NCI-H446 (cell line): ENCODE results near the gene KIAA1671.
"Not testable (repeated sequence)": the region's sequence is repeated elsewhere in the genome, so short reads cannot be mapped to it uniquely, and the experiment has no call there.

Experiments
- DNase-seq, 2 experiments: peaks; one replicate each; lab custom pipeline; 2025; lab: John Stamatoyannopoulos, UW

The KIAA1671 gene

GRCh38 chr22:25170426-25170980 lies 218.0 kb downstream of the KIAA1671 start:
- no peak for DNase-seq

GRCh38 chr22:25172153-25172552 lies 219.6 kb downstream of the KIAA1671 start:
- no peak for DNase-seq

DNA sequence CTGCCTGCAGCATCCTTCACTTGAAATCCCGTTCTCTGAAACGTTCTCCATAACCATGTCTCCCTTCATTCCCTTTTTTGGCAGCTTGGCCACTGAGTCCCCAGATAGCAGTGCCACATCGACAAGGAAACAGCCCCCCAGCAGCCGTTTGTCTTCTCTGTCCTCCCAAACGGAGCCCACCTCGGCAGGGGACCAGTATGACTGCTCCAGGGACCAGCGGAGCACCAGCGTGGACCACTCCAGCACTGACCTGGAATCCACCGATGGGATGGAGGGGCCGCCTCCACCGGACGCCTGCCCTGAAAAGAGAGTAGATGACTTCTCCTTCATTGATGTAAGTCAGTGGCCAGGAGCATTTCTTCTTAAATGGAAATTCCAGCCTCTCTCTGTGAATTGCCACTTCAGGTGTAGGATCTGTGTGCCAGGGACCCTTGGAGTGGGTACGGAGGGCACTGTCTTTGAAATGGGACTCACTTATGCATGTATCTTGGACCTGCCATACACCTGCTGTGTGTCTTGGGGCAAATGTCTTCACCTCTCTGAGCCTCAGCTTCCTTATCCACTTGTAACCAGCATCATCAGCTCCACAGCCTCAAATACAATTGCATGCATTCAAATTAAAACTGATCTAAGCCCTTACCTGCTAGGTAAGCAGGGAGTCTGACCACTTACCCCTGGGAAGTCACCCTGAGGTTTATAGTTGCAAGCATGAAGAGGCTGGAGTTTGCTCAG lies 221.8 kb downstream of the KIAA1671 start:
- no peak for DNase-seq

- no peak for DNase-seq
Measured at GRCh38 chr22:25174888-25175411, 222.4 kb downstream of the KIAA1671 start.

DNA sequence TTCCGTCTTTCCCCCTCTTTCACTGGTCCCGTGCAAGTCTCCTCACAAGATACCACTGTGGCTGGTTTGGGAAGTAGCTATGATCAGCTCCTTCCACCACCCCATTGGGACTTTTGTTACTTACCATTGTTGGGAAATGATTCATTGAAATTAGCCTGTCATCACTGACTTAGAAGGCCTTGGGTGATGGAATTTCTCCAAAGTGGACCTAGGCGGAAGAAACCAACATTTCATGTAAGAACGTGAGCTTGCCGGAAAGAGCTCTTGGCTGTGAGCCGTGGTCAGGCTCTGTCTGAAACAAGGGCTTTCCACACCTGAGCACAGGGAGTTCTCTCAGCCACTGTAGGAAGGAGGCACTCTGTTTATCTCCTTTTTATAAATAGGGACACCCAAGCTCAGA lies 223.7 kb downstream of the KIAA1671 start:
- DNase-seq: no peak

- DNase-seq: no peak
Measured at GRCh38 chr22:25176799-25177198, 224.3 kb downstream of the KIAA1671 start.

- DNase-seq: no peak
Measured at GRCh38 chr22:25177226-25177625, 224.7 kb downstream of the KIAA1671 start.

DNA sequence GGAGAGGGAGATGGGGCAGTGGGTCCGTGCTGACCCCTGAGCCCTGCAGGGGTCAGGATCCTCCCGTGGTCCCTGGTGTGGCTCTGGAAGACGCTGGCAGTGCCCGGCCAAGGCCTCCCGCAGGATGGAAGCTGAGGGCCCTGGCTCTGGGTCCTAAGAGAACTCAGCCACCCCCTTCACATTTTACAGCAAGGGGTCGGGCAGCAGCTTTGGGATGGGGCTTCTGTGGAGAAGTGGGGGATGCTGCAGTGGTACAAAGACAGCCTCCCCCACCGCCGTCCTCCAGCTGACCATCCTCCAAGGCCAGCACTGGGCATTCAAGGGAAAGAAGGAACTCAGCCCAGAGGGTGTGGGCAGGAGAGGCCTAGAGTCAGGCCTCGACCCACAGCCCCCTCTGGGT lies 225.4 kb downstream of the KIAA1671 start:
- no peak for DNase-seq

DNA sequence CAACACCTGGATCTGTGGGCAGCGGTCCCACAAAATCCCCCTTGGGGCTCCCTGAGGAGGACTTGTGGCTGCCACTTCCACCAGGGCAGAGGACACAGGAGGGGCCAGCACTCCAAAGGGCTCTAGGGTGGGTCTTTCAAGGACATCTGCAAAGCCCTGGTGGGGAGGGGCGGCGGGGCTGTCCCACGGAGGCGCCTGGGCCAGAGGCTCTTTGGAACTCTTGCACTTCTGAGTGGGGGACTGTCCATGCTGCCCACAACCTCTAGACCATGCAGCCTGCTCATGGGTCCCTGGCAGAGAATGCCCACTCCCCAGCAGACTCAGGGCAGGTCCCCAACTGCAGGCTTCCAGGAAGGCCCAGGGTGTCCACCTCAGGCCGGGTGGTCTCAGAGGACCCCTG lies 225.8 kb downstream of the KIAA1671 start:
- DNase-seq: not testable (repeated sequence)

- not testable (repeated sequence) for DNase-seq
Measured at GRCh38 chr22:25178869-25179631, 226.5 kb downstream of the KIAA1671 start.

GRCh38 chr22:25182131-25183110 lies 229.9 kb downstream of the KIAA1671 start:
- DNase-seq: no peak

DNA sequence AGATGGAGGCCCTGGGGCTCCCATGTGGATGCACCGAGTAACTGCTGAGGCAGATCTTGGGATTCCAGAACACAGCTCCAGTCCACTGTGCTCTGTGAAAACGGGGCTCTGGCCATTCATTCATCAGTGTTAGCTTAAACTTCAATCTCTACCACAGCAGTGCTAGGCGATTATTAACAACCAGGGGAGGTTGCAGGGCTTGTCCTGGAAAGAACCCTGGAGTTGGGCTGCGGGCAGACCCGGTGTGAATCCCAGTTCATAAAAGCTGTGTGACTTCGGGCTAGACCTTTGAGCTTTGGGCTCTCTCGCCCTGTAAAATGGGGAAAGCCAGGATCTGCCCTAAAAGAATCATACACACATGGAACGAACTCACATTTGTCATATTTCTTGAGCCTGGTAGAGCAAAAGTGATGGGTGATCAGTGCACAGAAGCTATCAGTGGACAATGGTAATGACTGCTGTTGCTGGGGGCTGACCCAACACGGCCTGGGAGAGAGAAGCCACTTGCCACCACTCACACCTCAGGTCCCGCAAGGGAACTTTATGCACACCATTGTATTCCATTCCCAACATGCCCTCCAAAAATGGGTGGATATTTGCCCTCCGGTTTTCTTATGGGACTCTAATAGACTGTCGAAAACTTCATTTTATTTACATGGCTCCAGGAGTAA lies 231.6 kb downstream of the KIAA1671 start:
- DNase-seq: no peak

- DNase-seq: no peak
Measured at GRCh38 chr22:25186140-25186539, 233.6 kb downstream of the KIAA1671 start.

GRCh38 chr22:25187469-25187868 lies 235.0 kb downstream of the KIAA1671 start:
- no peak for DNase-seq

DNA sequence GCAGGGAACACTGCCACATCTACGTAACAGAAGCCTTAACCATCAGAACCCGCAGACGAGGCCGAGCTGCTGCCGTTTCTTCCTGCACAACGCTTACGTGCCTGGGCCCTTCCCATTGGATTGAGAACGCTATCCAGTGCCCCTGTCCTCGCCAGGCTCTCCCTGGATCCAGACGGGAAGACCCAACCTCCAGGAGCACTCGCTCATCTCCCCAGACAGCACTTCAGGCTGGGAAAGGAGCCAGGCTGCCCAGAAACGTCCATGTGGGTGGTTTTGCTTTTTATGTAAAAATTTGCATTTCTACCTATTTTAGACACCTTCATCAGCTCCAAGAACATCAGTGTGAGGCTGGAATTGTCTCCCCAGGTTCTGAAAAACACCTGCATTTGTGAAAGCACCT lies 239.9 kb downstream of the KIAA1671 start:
- no peak for DNase-seq

DNA sequence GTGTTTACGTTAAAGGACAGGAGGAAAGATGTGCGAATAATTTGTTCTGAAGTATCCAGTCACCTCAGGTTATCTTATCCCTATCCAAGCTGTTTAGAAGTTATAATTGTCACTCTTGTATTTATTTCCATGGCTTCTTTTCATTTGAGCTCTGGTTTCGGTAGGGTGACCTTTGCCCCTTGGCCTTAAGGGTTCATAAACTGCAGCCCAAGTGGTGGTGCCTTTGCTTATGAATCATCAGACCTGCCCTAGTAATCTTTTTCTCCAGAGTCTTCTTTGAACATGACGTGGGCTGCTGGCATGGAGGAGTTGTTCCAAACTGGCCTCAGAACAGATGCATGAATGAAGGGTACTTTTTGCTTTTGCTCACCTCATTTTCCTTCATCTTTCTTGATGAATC lies 240.6 kb downstream of the KIAA1671 start:
- no peak for DNase-seq

DNA sequence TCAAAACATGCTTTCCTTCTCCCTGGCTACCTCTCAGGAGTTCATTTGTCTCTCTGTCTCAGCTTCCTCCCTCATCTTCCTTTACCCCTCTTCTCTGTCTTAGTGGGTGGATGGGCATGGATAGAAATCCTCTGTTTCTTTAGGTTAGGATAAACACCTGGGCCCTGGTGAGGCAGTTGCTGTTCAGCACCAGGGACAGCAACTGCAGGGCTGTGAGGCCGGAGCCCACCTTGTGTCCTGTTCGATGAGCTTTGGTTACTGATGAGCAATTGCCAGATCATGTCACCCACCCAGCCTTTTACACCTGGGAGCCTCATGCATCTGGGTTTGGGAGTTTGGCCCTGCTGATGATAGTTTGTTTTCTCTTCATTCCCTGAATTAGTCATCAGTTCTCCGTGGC lies 241.0 kb downstream of the KIAA1671 start:
- DNase-seq: no peak

DNA sequence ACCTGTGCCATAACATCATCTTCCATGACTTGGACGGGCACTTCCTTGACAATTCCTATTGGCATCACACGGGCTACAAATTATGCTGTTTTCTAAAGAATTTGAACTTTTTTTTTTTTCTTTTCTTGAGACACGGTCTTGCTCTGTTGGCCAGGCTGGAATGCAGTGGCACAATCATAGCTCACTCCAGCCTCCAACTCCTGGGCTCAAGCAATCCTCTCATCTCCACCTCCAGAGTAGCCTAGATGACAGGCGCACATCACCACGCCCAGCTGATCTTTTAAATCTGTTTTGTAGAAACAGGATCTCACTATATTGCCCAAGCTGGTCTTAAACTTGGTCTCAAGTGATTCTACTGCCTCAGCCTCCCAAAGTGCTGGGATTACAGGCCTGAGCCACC lies 243.8 kb downstream of the KIAA1671 start:
- no peak for DNase-seq

DNA sequence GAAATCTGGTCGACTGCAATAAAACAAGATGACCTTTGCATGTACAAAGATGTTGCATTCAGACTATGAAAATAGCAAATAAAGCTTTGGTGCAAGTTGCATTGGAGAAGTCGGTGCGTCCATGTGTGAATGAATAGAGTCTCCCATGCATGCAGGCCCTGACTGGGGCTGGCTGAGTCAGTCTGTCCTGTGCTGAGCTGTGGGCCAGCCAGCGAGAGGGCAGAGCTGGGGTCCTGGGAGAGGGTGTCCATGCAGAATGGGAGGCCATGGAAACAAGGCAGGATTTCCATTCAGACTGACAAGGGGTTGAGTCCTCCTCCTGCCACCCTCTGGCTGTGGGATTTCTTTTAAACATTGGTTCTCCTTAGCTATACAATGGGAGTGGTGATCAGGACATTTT lies 244.8 kb downstream of the KIAA1671 start:
- DNase-seq: no peak

- no peak for DNase-seq
Measured at GRCh38 chr22:25199731-25200520, 247.4 kb downstream of the KIAA1671 start, which contains the start of gene CRYBB3. Gene CRYBB3 (plus strand): TSS chr22:25199858. CDS start chr22:25201397, 1,539 bp downstream.
